Chondrocyte (in vitro differentiated cells): ENCODE data around the gene ZNF496. TPM values are rescaled to one million over a fixed set of nuclear protein-coding genes. Genes with fewer than 3 reads are reported as not detected.
"Not testable (repeated sequence)": the region's sequence is repeated elsewhere in the genome, so short reads cannot be mapped to it uniquely, and the experiment has no call there.

Experiments used
- DNase-seq: peaks from one replicate; pipeline ENCODE4 v3.0.0; 2021; ENCODE audit warnings: mixed read lengths, low spot score
- H3K27ac Mint-ChIP-seq: one replicate; pipeline ENCODE4 v1.8.0; 2021; ENCODE audit warnings: mild to moderate bottlenecking, moderate library complexity, mixed read lengths; ENCODE audit not compliant: unreplicated experiment
- H3K27me3 Mint-ChIP-seq: 2 replicates; pipeline ENCODE4 v1.8.0; 2021; ENCODE audit warnings: low read depth, mixed read lengths
- H3K36me3 Mint-ChIP-seq: 2 replicates; pipeline ENCODE4 v1.8.0; 2021; ENCODE audit warnings: low read depth, mixed read lengths
- H3K4me1 Mint-ChIP-seq: 2 replicates; pipeline ENCODE4 v1.8.0; 2021; ENCODE audit warnings: low read depth, mild to moderate bottlenecking, mixed read lengths
- H3K4me3 Mint-ChIP-seq: one replicate; pipeline ENCODE4 v1.8.0; 2021; ENCODE audit warnings: mild to moderate bottlenecking, moderate library complexity, mixed read lengths; ENCODE audit not compliant: unreplicated experiment
- H3K9me3 Mint-ChIP-seq: 2 replicates; pipeline ENCODE4 v1.8.0; 2021; ENCODE audit warnings: low read depth, mixed read lengths
- total RNA-seq: library from RNA; stranded (reverse); gene quantifications from 3 replicates; pipeline ENCODE4 v1.2.1, GENCODE V29; 2021
- TF ChIP-seq, protein P1 (sequence below): fragments of 200-600 bp; sonication (generic); IDR thresholded peaks from 2 replicates; pipeline ENCODE4 v1.5.0; 2021; ENCODE audit warnings: antibody characterized with exemption, mild to moderate bottlenecking, moderate library complexity

ZNF496 gene
- total RNA-seq, 1 donor from 2014 or later: 27.9 TPM

DNA sequence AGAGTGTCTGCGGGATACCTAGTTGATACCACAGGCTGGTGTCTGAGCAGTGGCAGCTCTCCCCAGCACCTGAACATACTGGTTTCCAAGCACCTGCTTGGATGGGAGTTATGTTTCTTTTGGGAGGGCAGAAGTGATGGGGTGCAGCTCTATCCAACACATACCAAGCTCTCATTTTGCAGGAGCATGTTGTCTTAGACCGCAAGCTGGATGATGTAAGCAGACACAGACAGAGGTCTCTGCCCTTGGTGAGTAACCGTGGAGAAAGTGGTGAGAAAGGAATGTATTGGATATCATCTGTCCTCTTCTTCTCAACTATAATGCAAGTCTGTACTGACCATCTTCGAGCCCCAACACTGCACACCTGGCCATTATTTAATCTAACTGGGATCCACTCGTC, 37.4 kb downstream of the ZNF496 start:
- peaks cover 24% of the 10 kb centered on the region for H3K4me1 Mint-ChIP-seq
- H3K4me3 Mint-ChIP-seq: no peak overlapping the region
- TF ChIP-seq, protein P1, sequence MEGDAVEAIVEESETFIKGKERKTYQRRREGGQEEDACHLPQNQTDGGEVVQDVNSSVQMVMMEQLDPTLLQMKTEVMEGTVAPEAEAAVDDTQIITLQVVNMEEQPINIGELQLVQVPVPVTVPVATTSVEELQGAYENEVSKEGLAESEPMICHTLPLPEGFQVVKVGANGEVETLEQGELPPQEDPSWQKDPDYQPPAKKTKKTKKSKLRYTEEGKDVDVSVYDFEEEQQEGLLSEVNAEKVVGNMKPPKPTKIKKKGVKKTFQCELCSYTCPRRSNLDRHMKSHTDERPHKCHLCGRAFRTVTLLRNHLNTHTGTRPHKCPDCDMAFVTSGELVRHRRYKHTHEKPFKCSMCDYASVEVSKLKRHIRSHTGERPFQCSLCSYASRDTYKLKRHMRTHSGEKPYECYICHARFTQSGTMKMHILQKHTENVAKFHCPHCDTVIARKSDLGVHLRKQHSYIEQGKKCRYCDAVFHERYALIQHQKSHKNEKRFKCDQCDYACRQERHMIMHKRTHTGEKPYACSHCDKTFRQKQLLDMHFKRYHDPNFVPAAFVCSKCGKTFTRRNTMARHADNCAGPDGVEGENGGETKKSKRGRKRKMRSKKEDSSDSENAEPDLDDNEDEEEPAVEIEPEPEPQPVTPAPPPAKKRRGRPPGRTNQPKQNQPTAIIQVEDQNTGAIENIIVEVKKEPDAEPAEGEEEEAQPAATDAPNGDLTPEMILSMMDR: no peak
- H3K9me3 Mint-ChIP-seq: peaks cover under 1% of the 10 kb centered on the region
- no peaks in the 10 kb centered on the region for H3K27me3 Mint-ChIP-seq
- DNase-seq: no peak
- H3K36me3 Mint-ChIP-seq: peaks cover 4% of the 10 kb centered on the region
- H3K27ac Mint-ChIP-seq: peak overlapping the region; percentile 2

GRCh38 chr1:247293047-247293446, 38.6 kb downstream of the ZNF496 start:
- Mint-ChIP-seq H3K4me1 (peaks cover 24% of the 10 kb centered on the region), H3K4me3 (no peak overlapping the region), H3K9me3 (peaks cover 2% of the 10 kb centered on the region), H3K36me3 (no peaks in the 10 kb centered on the region), H3K27ac (no peak overlapping the region), H3K27me3 (no peaks in the 10 kb centered on the region)
- DNase-seq: no peak
- TF ChIP-seq, protein P1: no peak

DNA sequence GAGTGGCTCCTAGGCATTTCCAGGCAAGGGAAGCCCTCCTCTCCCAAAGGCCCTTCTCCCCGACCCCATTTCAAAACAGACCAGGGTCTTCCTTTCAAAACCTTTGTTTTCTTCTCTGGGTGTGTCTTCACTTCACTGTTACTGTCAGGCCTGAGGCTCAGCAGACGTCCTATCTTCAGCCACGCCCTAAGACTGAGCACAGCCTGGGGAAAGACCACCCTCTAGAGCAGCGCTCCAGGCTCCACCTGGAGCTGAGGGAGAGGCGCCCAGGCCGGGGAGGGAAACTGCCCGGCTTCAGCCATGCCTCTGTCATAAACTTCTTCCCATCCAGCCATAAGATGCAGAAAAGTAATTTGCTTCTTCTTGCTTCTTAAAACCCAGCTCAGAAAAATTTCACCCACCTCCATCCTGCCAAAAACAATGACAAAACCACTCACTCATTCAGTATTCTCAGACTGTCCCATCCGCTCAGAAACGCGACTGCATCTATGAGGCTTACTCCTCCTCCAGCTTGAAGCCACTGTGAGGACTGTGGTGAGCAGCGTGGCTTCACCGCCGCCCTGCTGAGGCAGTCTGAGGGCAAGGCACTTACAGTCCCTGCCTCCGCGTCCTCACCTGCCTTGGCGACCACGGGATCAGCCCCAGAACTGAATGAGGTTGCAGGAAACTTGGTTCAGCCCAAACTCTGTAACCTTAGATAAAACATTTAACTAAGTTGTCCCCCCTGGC, 39.7 kb downstream of the ZNF496 start:
- Mint-ChIP-seq H3K9me3 (peaks cover 2% of the 10 kb centered on the region), H3K4me3 (no peak overlapping the region), H3K27me3 (no peaks in the 10 kb centered on the region), H3K4me1 (peaks cover 24% of the 10 kb centered on the region), H3K36me3 (no peaks in the 10 kb centered on the region), H3K27ac (no peak overlapping the region)
- TF ChIP-seq, protein P1: no peak
- DNase-seq: no peak

GRCh38 chr1:247291161-247291560, 40.5 kb downstream of the ZNF496 start:
- H3K27me3 Mint-ChIP-seq: no peaks in the 10 kb centered on the region
- peaks cover 24% of the 10 kb centered on the region for H3K4me1 Mint-ChIP-seq
- DNase-seq: no peak
- H3K27ac Mint-ChIP-seq: no peak overlapping the region
- peaks cover 3% of the 10 kb centered on the region for H3K36me3 Mint-ChIP-seq
- peaks cover 2% of the 10 kb centered on the region for H3K9me3 Mint-ChIP-seq
- no peak overlapping the region for H3K4me3 Mint-ChIP-seq
- TF ChIP-seq, protein P1: no peak

- TF ChIP-seq, protein P1: no peak
- Mint-ChIP-seq H3K4me1 (peaks cover 24% of the 10 kb centered on the region), H3K4me3 (no peak overlapping the region), H3K9me3 (peaks cover 4% of the 10 kb centered on the region), H3K27ac (no peak overlapping the region), H3K27me3 (no peaks in the 10 kb centered on the region), H3K36me3 (peaks cover 3% of the 10 kb centered on the region)
- no peak for DNase-seq
Measured at GRCh38 chr1:247290576-247290975, 41.1 kb downstream of the ZNF496 start.

DNA sequence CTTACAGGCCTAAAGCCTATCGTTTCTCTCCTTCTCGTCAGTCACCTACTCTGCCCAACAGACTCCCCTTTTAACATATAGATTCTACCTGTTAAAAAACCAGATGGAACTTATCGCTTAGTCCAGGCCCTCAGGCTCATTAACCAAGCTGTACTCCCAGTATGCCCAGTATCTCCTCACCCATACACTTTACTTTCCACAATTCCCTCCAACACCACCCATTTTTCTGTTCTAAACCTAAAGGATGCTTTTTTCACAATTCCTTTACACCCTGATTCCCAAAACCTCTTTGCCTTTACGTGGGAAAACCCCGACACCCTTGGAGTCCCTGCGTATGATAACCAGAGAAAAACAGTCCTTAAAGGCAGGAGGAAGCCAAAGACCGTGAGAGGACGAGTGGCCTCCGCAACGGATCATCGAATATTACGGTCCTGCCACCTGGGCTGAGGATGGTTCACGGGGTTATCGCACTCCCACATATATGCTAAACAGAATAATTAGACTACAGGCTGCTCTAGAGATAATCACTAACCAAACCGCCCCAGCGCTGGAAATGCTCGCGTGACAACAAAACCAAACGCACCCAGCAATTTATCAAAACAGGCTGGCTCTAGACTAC, 42.3 kb downstream of the ZNF496 start:
- not testable (repeated sequence) for H3K4me3 Mint-ChIP-seq, H3K27me3 Mint-ChIP-seq

More for the DNA sequence above, 42.3 kb downstream of the ZNF496 start:
- H3K9me3 Mint-ChIP-seq, DNase-seq, H3K36me3 Mint-ChIP-seq, H3K27ac Mint-ChIP-seq: not testable (repeated sequence)
- H3K4me1 Mint-ChIP-seq: peaks cover 12% of the 10 kb centered on the region
